Fibroblast of the aortic adventitia (primary cell): ENCODE data around the gene CCT6B. TPM values are rescaled to one million over a fixed set of nuclear protein-coding genes. Genes with fewer than 3 reads are reported as not detected.

Source experiments
- DNase-seq: peaks from one replicate; pipeline ENCODE4 v3.0.0-alpha.2; 2010; ENCODE audit warnings: low read depth
- H3K4me3 ChIP-seq: 2 replicates; pipeline ENCODE4 v1.5.1; 2011; ENCODE audit warnings: low read depth, mild to moderate bottlenecking, control low read depth, low read length, moderate library complexity
- CTCF ChIP-seq: IDR thresholded peaks from 2 replicates; pipeline ENCODE4 v1.5.1; 2011; ENCODE audit warnings: mild to moderate bottlenecking, low read length, control low read depth, inconsistent platforms; ENCODE audit not compliant: insufficient read depth
- total RNA-seq: library from RNA; depleted of rRNA; stranded (reverse); fragments of >200 nt; gene quantifications from 2 replicates; pipeline ENCODE4 v1.2.3, GENCODE V29; 2012; ENCODE audit warnings: low replicate concordance

Gene CCT6B
- 3.2 and 12.0 TPM in 2 replicates for total RNA-seq

GRCh38 chr17:34961093-34961911 lies at the start of gene CCT6B, which contains the start of gene ZNF830:
Gene CCT6B (minus strand): TSS chr17:34961460. CDS start chr17:34961393, 67 bp downstream.
Gene ZNF830 (plus strand): TSS chr17:34961540. CDS start chr17:34961567, 27 bp downstream.
- peak within 1 kb of the TSS; percentile 99 for H3K4me3 ChIP-seq
- no peak for TF ChIP-seq CTCF
- DNase-seq, result peak; percentile 96

- DNase-seq, result peak; percentile 8
- no peak for TF ChIP-seq CTCF
Measured at GRCh38 chr17:35010093-35010492, 48.8 kb upstream of the CCT6B start.

GRCh38 chr17:35006961-35007360 lies 45.7 kb upstream of the CCT6B start:
- DNase-seq, result no peak
- TF ChIP-seq CTCF, result no peak
- no peak overlapping the region for H3K4me3 ChIP-seq

More at GRCh38 chr17:35010093-35010492, 48.8 kb upstream of the CCT6B start:
- H3K4me3 ChIP-seq, result no peak overlapping the region

- no peak for DNase-seq
- no peak for TF ChIP-seq CTCF
- H3K4me3 ChIP-seq, result no peak overlapping the region
Measured at GRCh38 chr17:35006345-35006744, 45.1 kb upstream of the CCT6B start.

- DNase-seq, result no peak
- no peak for TF ChIP-seq CTCF
- H3K4me3 ChIP-seq, result no peak overlapping the region
Measured at GRCh38 chr17:35003778-35004177, 42.5 kb upstream of the CCT6B start.

GRCh38 chr17:35002876-35003551 lies 41.8 kb upstream of the CCT6B start:
- no peak for TF ChIP-seq CTCF
- DNase-seq, result peak; percentile 84
- no peak overlapping the region for H3K4me3 ChIP-seq
